NCI-H1417 treated with DMSO at 0.1 percent for 48 hours (cell line): ENCODE data around the gene LGALS13.

Experiments used
- DNase-seq: peaks from one replicate; lab custom pipeline; 2025; lab: John Stamatoyannopoulos, UW

The LGALS13 gene

GRCh38 chr19:39602224-39602623 is at the start of gene LGALS13:
Gene LGALS13, plus strand, starts transcription at chr19:39602524. Its CDS starts 45 bp downstream, at chr19:39602569.
- no peak for DNase-seq

DNA sequence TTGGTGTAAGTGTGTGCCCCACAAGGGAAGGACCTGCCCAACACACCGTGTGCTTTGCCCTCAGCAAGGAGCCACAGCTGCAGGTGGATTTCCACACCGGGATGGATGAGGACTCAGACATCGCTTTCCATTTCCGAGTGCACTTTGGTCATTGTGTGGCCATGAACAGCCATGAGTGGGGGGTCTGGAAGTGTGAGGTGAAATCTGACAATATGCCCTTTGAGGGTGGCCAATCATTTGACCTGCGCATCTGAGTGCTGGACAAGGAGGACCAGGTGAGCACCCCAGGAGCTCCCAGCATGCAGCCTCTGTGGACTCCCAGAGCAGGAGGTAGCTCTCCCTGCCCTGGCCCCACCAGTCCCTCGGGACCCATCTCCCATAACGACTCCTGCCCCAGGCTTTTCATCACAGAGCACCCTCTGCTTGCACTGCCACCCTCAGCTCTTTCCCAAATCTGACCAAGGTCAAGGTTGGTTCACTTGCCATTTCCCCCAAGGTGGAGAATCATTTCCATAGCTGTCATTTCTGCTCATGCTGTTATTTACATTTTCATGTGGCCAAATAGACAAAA is 49.2 kb upstream of the LGALS13 start:
- DNase-seq: no peak

DNA sequence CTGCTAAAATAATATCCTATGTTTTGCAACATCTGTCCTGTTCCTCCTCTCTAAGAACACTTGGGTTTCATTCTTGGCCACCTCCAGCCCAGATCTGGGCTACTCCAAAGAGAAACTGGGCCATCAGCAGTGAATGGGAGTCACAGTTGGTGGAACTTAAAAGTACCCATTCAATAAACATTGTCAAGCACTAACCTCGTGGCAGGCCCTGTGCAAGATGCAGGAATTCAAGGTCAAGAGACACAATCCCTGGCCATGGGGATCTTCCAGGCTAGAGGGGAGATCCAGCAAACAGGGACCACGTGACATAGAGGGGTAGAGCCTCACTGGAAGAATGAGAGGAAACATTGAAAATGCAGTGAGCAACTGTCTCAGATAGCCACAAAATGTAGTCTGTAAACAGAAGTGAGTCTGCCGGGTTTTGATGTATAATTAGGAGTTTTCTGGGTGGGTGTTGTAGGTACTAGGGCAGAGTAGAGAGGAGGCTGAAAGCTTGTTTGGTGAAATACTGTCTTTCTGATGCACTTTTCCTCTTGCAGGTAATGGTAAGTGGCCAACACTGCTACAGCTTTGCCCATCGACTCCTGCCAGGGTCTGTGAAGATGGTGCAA is 47.5 kb upstream of the LGALS13 start:
- no peak for DNase-seq

- DNase-seq: no peak
These were observed 46.4 kb upstream of the LGALS13 start for GRCh38 chr19:39555883-39556282.

- no peak for DNase-seq
These were observed 44.3 kb upstream of the LGALS13 start for GRCh38 chr19:39557811-39558623.

DNA sequence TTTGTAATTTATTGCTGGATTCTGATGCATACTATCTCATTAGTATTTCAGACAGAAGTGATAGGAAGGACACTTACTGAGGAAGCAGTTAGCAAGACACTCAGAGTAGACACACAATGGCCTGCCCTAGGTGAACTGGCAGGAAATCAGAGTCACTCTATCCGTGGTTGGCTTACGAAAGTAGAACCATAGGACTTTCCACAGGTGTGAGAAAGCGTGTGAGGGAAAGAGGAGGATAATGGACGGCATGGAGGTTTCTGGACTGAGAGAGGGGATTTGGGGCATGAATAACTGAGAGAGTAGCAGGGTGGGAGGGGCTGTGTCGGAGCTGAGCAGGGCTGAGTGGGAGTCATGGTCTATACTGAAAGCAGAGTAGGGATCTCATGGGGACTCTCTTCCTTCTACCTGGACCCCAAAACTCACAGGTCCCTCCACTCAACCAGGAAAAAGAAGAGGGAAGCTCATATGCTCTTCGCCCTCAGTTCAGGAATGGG is 43.7 kb upstream of the LGALS13 start:
- no peak for DNase-seq

GRCh38 chr19:39563408-39563807 is 38.9 kb upstream of the LGALS13 start:
- DNase-seq: no peak

- no peak for DNase-seq
These were observed 36.3 kb upstream of the LGALS13 start for GRCh38 chr19:39566064-39566463.

- DNase-seq: no peak
These were observed 33.7 kb upstream of the LGALS13 start for GRCh38 chr19:39568604-39569003.

DNA sequence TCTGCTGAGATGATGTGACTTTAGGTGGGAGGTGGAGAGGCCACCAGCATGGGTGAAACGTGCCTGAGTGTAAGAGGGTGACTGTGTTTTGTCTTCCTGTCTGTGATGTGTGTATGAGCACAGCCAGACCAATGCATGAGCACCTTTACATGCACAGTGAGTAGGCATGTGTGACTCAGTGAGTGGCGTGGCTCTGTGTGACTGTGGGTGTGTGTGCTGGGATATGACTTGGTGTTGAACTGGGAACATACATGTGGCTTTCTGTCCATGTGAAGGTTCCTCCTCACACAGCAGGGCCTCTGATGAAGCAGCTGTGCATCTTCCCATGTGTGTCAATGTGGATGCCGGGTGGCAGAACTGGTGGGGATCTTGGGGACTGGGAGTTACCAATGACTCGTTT is 19.9 kb upstream of the LGALS13 start:
- DNase-seq: no peak

- DNase-seq: no peak
These were observed 19.3 kb upstream of the LGALS13 start for GRCh38 chr19:39582891-39583625.

DNA sequence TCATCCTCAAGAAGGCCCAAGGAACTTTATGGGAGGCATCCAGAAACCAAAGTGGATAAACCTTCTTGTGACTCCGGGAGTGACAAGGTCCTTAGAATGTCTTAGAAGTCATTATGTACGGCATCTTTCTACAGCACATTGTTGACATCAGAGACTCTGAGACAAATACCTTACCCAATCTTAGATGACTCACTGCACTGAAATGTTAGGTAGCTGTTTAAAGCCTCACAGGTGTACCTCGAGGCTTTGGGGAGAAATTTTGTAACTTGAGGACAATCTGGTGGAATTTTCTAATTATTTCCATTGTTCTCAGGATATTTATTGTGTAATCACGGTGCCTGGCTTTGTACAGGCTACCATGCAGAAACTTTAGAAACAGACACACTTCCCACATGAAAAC is 14.8 kb upstream of the LGALS13 start:
- no peak for DNase-seq

DNA sequence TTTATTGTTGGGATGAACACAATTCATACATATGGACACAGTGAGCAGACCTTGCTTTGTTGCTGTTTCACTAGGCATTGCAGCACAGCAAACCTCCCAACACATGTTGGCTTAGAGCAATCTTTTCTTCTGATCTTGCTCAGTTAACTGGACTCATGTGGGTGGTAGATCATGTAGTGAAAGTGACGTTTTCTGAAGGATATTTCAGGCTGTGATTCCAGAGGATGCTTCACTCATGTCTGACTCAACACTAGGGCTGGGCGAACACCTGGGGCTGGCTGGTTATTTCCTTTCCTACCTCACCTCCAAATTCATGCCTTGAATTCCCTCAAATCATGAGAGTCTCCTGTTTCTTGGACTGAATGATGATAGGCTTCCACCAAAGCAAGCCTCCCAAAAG is 14.3 kb upstream of the LGALS13 start:
- DNase-seq: no peak

- no peak for DNase-seq
These were observed 12.1 kb upstream of the LGALS13 start for GRCh38 chr19:39590265-39590664.

- DNase-seq: no peak
These were observed 9.9 kb upstream of the LGALS13 start for GRCh38 chr19:39592381-39592780.

GRCh38 chr19:39595950-39596349 is 6.4 kb upstream of the LGALS13 start:
- DNase-seq: no peak

DNA sequence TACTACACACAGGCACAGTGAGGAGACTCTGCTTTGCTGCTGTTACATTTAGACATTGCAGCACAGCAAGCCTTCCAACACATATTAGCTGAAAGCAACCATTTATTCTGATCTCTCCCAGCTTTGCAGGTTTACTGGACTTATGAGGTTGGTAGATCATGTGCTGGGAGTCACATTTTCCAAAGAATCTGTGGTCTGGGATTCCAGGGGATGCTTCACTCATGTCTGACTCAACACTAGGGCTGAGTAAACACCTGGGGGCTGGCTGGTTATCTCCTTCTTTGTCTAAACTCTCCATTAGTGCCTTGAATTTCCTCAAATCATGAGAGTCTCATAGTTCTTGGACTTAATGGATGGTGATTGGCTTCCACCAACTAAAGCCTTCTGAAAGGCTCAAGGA is 5.4 kb upstream of the LGALS13 start:
- no peak for DNase-seq

DNA sequence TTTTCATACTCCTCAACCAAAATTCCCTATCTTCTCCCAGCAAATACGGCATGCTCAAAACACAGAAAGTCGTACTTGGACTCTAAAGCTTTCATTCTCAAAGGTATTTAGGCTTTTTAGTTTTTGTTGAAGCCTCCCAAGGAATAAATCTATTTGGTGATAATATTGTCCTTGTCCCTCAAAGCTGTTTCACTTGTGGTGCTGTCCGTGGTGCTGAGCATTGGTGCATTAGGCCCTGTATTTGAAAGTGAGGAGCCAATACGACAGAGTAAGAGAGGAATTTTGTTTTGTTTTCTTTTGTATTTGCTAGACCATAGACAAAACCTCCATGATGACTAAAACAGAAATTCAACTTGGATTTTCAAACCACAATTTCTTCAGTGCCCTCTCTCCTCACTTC is 3.2 kb upstream of the LGALS13 start:
- no peak for DNase-seq

GRCh38 chr19:39603825-39604224 is 1.5 kb downstream of the LGALS13 start:
- DNase-seq: no peak

DNA sequence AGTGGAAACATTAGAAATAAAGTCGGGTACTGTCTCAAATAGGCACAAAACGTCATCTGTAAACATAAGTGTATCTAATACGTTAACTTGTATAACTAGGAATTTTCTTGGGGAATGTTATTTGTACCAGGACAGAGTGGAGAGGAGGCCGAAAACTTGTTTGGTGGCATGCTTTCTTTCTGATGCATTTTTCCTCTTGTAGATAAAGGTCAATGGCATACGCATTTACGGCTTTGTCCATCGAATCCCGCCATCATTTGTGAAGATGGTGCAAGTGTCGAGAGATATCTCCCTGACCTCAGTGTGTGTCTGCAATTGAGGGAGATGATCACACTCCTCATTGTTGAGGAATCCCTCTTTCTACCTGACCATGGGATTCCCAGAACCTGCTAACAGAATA is 4.7 kb downstream of the LGALS13 start:
- no peak for DNase-seq

- no peak for DNase-seq
These were observed 5.2 kb downstream of the LGALS13 start for GRCh38 chr19:39607561-39607960.

- DNase-seq: no peak
These were observed 11.3 kb downstream of the LGALS13 start for GRCh38 chr19:39613597-39613996.

GRCh38 chr19:39617745-39618144 is 15.4 kb downstream of the LGALS13 start:
- DNase-seq: no peak
